ENCODE measurements around the gene NPIPA5.

DNA sequence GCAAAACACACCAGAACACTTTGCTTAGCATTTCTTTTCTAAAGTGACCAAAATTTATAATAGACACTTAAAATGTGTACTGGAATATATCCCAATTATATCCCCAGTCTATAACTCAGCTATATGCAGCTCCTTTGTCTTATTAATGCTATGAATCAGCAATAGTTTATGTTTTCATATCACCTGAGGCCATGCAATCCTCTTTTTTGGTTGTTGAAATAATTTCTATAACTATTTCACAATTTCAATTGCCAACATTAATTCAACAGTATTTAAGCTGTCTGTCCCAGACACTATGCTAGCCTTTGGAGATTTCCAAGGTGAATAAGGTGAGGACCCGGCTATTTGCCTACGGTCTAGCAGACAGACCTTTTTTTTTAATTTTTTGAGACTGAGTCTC lies 39.1 kb upstream of the NPIPA5 start:
- TF ChIP-seq POLR2A (IDR thresholded peaks at IDR 0.05): no peak
- TF ChIP-seq, protein P1, sequence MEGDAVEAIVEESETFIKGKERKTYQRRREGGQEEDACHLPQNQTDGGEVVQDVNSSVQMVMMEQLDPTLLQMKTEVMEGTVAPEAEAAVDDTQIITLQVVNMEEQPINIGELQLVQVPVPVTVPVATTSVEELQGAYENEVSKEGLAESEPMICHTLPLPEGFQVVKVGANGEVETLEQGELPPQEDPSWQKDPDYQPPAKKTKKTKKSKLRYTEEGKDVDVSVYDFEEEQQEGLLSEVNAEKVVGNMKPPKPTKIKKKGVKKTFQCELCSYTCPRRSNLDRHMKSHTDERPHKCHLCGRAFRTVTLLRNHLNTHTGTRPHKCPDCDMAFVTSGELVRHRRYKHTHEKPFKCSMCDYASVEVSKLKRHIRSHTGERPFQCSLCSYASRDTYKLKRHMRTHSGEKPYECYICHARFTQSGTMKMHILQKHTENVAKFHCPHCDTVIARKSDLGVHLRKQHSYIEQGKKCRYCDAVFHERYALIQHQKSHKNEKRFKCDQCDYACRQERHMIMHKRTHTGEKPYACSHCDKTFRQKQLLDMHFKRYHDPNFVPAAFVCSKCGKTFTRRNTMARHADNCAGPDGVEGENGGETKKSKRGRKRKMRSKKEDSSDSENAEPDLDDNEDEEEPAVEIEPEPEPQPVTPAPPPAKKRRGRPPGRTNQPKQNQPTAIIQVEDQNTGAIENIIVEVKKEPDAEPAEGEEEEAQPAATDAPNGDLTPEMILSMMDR (IDR thresholded peaks at IDR 0.05): no peak
